Endothelial cell of umbilical vein (primary cell): ENCODE data around the gene KRTAP12-3. TPM values are rescaled to one million over a fixed set of nuclear protein-coding genes. Genes with fewer than 3 reads are reported as not detected.

ENCODE experiments used
- BruUV-seq: library from RNA; stranded (reverse); fragments of 400-500 nt; replicated peaks from 2 replicates; lab custom pipeline; 2021; lab: Mats Ljungman, UMichigan
- CTCF ChIA-PET: fragments of 300-600, 350-600 bp; sonication (Branson Sonifier 250); formaldehyde crosslinking; loops from one replicate; lab custom pipeline; 2021; ENCODE audit warnings: antibody characterized with exemption, inconsistent platforms; lab: Charles Lee
- POLR2A ChIA-PET: fragments of 300-600, 350-600 bp; sonication (Branson Sonifier 250); formaldehyde crosslinking; loops from one replicate; lab custom pipeline; 2021; ENCODE audit warnings: antibody characterized with exemption, inconsistent platforms; lab: Charles Lee
- DNase-seq: peaks from one replicate; pipeline ENCODE4 v3.0.0-alpha.2; 2011; ENCODE audit warnings: low read depth, low spot score
- FAIRE-seq: peaks from 2 replicates; lab custom pipeline; 2011; peaks lifted over from hg19 to GRCh38; lab: Jason Lieb, UNC
- H2AFZ ChIP-seq: 2 replicates; pipeline ENCODE4 v1.6.0; 2012; ENCODE audit warnings: low read depth, low read length, control low read depth, inconsistent platforms
- H3K27ac ChIP-seq: 2 replicates; pipeline ENCODE4 v1.5.1; 2011; ENCODE audit warnings: low read depth, mild to moderate bottlenecking, control low read depth, low read length, moderate library complexity; ENCODE audit not compliant: insufficient read depth
- H3K27me3 ChIP-seq, 2 experiments: 2 replicates each; pipeline versions ENCODE4 v1.6.0 to v1.6.1; 2011; ENCODE audit warnings: low read length in 2 of 2, mixed read lengths in 1 of 2; ENCODE audit not compliant: control insufficient read depth in 2 of 2, insufficient read depth in 2 of 2
- H3K36me3 ChIP-seq, 2 experiments: 2 replicates in 1 of 2; 3 replicates in 1 of 2; pipeline ENCODE4 v1.5.1; 2011; ENCODE audit warnings: low read length in 2 of 2, mild to moderate bottlenecking in 1 of 2, moderate library complexity in 1 of 2; ENCODE audit not compliant: control insufficient read depth in 2 of 2, insufficient read depth in 2 of 2; ENCODE audit errors: extremely low read depth in 1 of 2
- H3K4me1 ChIP-seq: 3 replicates; pipeline ENCODE4 v1.5.1; 2011; ENCODE audit warnings: mild to moderate bottlenecking, low read length; ENCODE audit not compliant: control insufficient read depth, insufficient read depth; ENCODE audit errors: extremely low read depth
- H3K4me2 ChIP-seq: 2 replicates; pipeline ENCODE4 v1.6.1; 2011; ENCODE audit warnings: low read length, control low read depth, mixed read lengths; ENCODE audit not compliant: insufficient read depth
- H3K4me3 ChIP-seq, 3 experiments: fragments of 200-600 bp in 1 of 3; sonication (generic), shearing (Covaris generic) in 1 of 3; replicated peaks in 1 of 3; 2 replicates each; pipeline ENCODE4 v1.5.1; 2011 to 2016; ENCODE audit warnings: control low read depth in 3 of 3, low read length in 3 of 3, mild to moderate bottlenecking in 2 of 3, inconsistent platforms in 1 of 3, low read depth in 1 of 3, moderate library complexity in 1 of 3; ENCODE audit not compliant: insufficient read depth in 1 of 3
- H3K79me2 ChIP-seq: 2 replicates; pipeline ENCODE4 v1.6.0; 2012; ENCODE audit warnings: low read length, inconsistent platforms; ENCODE audit not compliant: control insufficient read depth, insufficient read depth
- H3K9ac ChIP-seq: replicated peaks from 2 replicates; pipeline ENCODE3; 2011; ENCODE audit warnings: low read length, control low read depth; ENCODE audit not compliant: insufficient read depth; ENCODE audit errors: extremely low read depth
- H3K9me1 ChIP-seq: replicated peaks from 3 replicates; pipeline ENCODE4 v1.6.0; 2011; ENCODE audit warnings: mild to moderate bottlenecking, low read length; ENCODE audit not compliant: control insufficient read depth, insufficient read depth; ENCODE audit errors: extremely low read depth
- H3K9me3 ChIP-seq: replicated peaks from 2 replicates; pipeline ENCODE4 v1.5.1; 2012; ENCODE audit warnings: low read length, inconsistent platforms; ENCODE audit not compliant: control insufficient read depth, insufficient read depth
- H4K20me1 ChIP-seq: replicated peaks from 2 replicates; pipeline ENCODE3; 2011; ENCODE audit warnings: mild to moderate bottlenecking, low read length; ENCODE audit not compliant: control insufficient read depth, insufficient read depth; ENCODE audit errors: extremely low read depth
- CTCF ChIP-seq, 2 donors: IDR thresholded peaks; 1 replicate in 1 of 2; 2 replicates in 1 of 2; pipeline ENCODE4 v1.5.1; 2011; ENCODE audit warnings: low read length in 2 of 2, mild to moderate bottlenecking in 2 of 2, moderate library complexity in 2 of 2, control low read depth in 1 of 2, inconsistent platforms in 1 of 2, low read depth in 1 of 2; ENCODE audit not compliant: insufficient read depth in 1 of 2; ENCODE audit errors: extremely low read depth in 1 of 2
- EZH2 ChIP-seq: IDR thresholded peaks from 2 replicates; pipeline ENCODE4 v1.6.1; 2012; ENCODE audit warnings: borderline replicate concordance, low read depth, mild to moderate bottlenecking, moderate library complexity, low read length, inconsistent platforms; ENCODE audit not compliant: severe bottlenecking
- FOS ChIP-seq: IDR thresholded peaks from 2 replicates; pipeline ENCODE4 v1.6.1; 2011; ENCODE audit warnings: mild to moderate bottlenecking, low read length, moderate library complexity, borderline replicate concordance; ENCODE audit not compliant: insufficient read depth
- GATA2 ChIP-seq: IDR thresholded peaks from 2 replicates; pipeline ENCODE4 v1.7.0; 2011; ENCODE audit warnings: low read depth, mild to moderate bottlenecking, moderate library complexity, mixed read lengths, low read length; ENCODE audit not compliant: insufficient read length, insufficient read depth
- JUN ChIP-seq: IDR thresholded peaks from 2 replicates; pipeline ENCODE4 v1.6.1; 2011; ENCODE audit warnings: borderline replicate concordance, low read depth; ENCODE audit not compliant: insufficient read length, insufficient read depth
- MYC ChIP-seq: IDR thresholded peaks from one replicate; pipeline ENCODE4 v1.6.1; 2011; ENCODE audit warnings: mild to moderate bottlenecking, low read depth, low read length
- POLR2A ChIP-seq: IDR thresholded peaks from 2 replicates; pipeline ENCODE4 v1.6.1; 2012; ENCODE audit warnings: low read depth, mild to moderate bottlenecking, control low read depth, low read length
- POLR2AphosphoS5 ChIP-seq: IDR thresholded peaks from 2 replicates; pipeline ENCODE4 v1.6.1; 2012; ENCODE audit warnings: low read depth, mild to moderate bottlenecking, control low read depth, low read length, moderate library complexity; ENCODE audit not compliant: insufficient read depth
- dilution Hi-C: fragments of 300-500 bp; cut with MboI; formaldehyde crosslinking; loops from one replicate; pipeline ENCODE4 v1.15.0; 2019; ENCODE audit warnings: low sequenced_read_pairs; ENCODE audit not compliant: extremely low pct_ligation_motif_present
- intact Hi-C: fragments of 100-400 bp; cut with micrococcal nuclease; formaldehyde crosslinking; loops from one replicate; pipeline ENCODE4 v1.10.0; 2022
- polyA plus RNA-seq, 4 experiments: library from polyadenylated mRNA; depleted of rRNA in 3 of 4; stranded (reverse) in 3 of 4; unstranded in 1 of 4; fragments of >200 nt; gene quantifications; 2 replicates each; pipeline versions ENCODE4 v1.2.1 to v1.2.3, GENCODE V29; 2011 to 2012; ENCODE audit warnings: missing spikeins in 1 of 4
- total RNA-seq: library from RNA; stranded (reverse); gene quantifications from 2 replicates; pipeline ENCODE4 v1.2.3, GENCODE V29; 2021
- TF ChIP-seq, protein P1 (sequence below): IDR thresholded peaks from 2 replicates; pipeline ENCODE4 v1.6.1; 2011; ENCODE audit not compliant: insufficient read depth, insufficient read length

The KRTAP12-3 gene
- total and polyA plus RNA-seq, 2 donors (not counting 3 experiments of a cell fraction or from before 2014, with no cell fraction given), result not detected

DNA sequence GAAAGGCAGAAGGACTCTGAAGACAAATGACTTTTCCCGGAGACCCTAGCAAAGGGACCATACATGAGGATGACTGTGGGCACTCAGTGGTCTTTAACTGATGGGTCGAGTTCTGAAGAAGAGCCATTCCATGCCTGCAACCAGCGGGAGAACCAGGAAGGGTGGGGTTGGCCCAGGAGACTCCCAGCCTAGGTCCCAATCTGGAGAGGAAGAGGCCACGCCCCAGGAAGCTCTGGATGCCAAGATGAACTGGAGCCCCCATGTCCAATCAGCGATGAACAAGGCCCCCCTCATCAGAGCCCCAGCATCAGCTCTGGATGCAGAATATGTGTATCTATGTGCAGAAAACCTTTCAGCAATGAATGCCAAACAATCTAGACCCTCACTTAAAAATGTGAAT is 17.0 kb upstream of the KRTAP12-3 start:
- intact Hi-C loops, result no loop called here
- FAIRE-seq (no peak), DNase-seq (no peak)
- dilution Hi-C loops, result no loop called here
- H3K4me2 ChIP-seq, result no peak overlapping the region
- TF ChIP-seq POLR2A (no peak), MYC (no peak), FOS (no peak), GATA2 (no peak), JUN (no peak), EZH2 (no peak), CTCF (IDR thresholded peaks at IDR 0.05; ENCODE audit: extremely low read depth in 1 of 2, insufficient read depth in 1 of 2, low read depth in 1 of 2, low read length in 2 of 2) (no peak), POLR2AphosphoS5 (no peak)
- TF ChIP-seq, protein P1, sequence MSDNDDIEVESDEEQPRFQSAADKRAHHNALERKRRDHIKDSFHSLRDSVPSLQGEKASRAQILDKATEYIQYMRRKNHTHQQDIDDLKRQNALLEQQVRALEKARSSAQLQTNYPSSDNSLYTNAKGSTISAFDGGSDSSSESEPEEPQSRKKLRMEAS, result no peak
- H3K36me3 ChIP-seq, result no peaks in the 10 kb centered on the region
- H3K4me3 ChIP-seq, result no peak overlapping the region
- H3K27ac ChIP-seq, result no peak overlapping the region
- no peak overlapping the region for H3K9ac ChIP-seq
- ChIA-PET CTCF (no interaction called here), POLR2A (no interaction called here)
- H3K9me1 ChIP-seq, result no peaks in the 10 kb centered on the region
- H3K79me2 ChIP-seq, result no peaks in the 10 kb centered on the region
- no TSS peak for BruUV-seq
- H2AFZ ChIP-seq, result no peak overlapping the region
- no peaks in the 10 kb centered on the region for H4K20me1 ChIP-seq
- H3K9me3 ChIP-seq, result no peaks in the 10 kb centered on the region
- H3K27me3 ChIP-seq, result no peaks in the 10 kb centered on the region
- H3K4me1 ChIP-seq, result no peaks in the 10 kb centered on the region
